MM.1S (cell line): ENCODE results near the gene ATL1.

Source experiments
- CTCF ChIP-seq: fragments of 300-600 bp; sonication (generic); IDR thresholded peaks from 2 replicates; pipeline ENCODE4 v1.5.1; 2016; ENCODE audit warnings: antibody characterized with exemption, low read length, mixed read lengths
- EZH2phosphoT487 ChIP-seq: fragments of 300-600 bp; sonication (generic); IDR thresholded peaks from 2 replicates; pipeline ENCODE4 v1.6.1; 2018; ENCODE audit warnings: antibody characterized with exemption, low read length

GRCh38 chr14:50635141-50635540, 75.2 kb downstream of the ATL1 start:
- TF ChIP-seq CTCF (no peak), EZH2phosphoT487 (no peak)
